SIG-M5 (cell line): Measurements from ENCODE around the gene LRIG1.

Source experiments
- DNase-seq: peaks from one replicate; lab custom pipeline; 2025; lab: John Stamatoyannopoulos, UW

LRIG1 gene

DNA sequence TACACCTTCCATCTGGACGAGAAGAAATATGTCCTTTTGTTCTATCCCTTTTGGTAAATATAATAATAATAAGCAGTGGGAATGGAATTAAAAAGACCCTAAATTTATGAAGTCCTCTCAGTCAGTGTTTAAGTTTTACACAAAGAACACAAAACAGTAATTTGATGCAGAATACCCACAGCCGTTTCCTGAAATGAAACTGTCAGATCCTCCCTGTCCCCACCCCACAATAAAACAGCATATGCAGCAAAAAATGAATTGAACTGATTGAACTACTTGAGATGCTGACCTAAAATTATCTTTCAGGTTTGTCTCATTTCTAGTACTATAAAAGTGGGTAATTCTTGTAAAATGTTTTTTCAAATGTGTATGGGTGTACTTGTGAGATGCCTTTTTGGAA is 2.2 kb upstream of the LRIG1 start:
- no peak for DNase-seq

DNA sequence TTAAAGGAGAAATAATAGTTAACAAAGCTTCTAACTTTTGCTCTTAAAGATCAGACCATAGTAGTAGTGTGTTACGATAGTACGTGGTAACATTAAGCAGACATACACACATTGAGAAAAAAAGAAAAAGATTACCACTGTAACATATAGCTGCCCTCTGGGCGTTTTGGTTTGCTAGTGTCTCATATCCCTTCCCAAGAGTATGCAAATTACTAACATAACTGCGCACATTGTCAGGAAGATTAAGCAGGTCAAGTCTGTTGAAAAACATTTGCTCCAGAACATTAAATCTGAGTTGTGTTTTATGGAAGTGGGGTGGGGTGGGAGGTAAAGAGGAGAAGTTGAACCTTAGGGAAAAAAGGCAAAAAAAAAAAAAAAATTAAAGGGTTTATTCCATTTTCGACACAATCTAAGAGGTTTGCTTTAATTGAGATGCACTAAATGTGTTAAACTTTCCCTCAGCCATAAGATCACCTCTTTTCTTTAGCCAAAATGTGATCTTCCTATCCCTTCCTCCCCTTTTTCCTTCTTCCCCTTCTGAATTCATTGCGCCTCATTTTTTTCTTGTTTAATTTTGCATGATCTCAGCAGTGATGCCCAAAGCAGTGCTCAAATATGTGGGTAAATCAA is 1.5 kb upstream of the LRIG1 start:
- no peak for DNase-seq

DNA sequence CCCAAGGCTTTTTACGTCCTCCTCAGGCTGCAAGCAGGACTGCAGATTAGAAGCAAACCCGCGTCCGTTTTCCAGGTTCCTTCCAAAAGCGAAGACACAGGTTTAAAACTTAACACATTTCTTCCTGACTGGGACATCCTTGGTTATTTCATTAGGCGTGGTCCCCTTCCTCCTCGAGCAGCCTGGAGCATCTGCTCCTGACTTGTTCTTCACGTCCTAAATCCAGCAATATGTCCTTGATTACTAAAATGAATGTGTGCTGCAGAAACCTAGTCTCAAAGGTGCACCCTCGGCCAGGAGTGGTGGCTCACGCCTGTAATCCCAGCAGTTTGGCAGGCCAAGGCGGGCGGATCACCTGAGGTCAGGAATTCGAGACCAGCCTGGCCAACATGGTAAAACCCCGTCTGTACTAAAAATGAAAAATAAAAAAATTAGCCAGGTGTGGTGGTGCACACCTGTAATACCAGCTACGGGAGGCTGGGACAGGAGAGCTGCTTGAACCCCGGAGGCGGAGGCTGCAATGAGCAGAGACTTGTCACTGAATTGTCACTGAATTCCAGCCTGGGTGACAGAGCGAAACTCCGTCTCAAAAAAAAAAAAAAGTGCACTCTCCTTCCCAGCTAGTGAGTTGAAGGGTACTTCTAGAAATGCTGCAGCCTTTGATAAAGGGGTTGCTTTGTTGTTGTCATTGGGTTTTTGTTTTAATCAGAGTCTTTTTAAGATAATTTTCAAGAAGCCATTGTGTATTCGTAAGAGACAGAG is 842 bp upstream of the LRIG1 start:
- DNase-seq: no peak

DNA sequence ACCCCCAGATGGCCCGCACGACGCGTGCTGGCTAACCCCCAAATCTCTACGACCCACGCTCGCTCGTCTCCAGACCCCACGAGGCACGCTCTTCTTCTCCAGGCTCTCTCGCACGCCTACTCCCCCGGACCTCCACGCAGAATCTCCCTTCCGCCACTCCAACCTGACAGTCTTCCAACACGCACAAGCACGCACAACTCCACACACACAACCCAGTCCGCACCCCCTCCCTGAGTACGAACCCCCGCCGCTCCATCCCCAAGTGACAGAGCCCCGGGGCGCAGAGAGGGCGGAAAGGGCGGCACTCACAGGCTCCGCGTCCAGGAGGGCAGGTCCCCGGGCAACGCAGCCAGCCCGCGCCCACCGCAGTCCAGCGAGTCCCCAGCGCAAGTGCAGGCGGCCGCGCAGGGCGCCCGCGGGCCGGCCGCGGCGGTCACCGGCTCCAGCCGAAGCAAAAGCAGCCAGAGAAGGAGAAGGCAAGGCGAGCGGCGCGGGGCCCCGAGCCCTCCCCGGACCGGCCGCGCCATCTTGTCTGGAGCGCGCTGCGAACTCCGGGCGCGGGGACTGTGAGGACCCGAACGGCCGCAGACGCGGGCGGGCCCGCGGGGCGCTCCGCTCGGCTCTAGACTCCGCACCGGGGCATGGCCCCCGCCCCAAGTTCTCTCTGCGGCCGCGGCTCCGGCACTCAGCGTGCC is 794 bp downstream of the LRIG1 start:
- DNase-seq: no peak

DNA sequence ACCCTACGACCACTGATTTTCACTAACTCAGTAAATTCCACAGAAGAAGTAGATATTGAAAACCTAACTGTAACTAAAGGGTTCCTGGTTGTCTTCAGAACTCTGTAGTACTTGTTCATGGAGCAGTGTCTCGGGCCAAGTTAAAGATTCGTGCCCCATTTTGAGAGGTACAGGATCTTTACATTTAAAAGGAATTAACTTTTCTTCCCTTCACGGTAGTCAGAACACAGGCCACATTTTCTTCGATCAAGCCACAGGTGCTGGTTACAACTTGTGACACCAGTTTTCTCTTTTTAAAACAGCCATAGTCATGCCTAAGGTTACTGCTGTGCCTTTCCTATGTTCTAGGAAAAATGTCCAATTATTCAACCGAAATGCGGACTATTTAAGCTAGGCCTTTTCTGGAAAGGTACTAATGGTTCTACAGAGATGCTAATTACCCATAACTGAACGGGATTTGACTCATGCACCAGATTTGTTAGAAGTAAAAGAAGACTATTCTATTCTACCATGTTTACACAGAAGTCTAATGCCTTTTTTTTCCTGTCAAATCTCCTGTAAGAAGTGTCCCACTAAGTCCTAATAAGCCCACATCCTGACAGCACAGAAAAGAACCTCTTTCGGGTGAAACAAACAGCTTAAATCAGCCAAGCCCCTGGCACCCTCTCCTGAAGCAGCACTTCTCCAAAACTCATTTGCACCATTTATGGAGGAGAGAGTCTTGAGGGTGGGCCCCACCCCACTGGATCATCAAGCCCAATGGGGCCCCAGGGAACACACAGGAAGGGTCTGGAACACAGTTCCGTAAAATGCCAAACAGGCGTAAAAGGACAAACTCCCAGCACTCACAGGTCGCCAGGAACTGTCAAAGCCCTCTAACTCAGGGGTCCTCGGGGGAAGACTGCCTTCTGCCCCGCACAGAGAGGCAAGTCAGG is 1.9 kb downstream of the LRIG1 start:
- DNase-seq: no peak

DNA sequence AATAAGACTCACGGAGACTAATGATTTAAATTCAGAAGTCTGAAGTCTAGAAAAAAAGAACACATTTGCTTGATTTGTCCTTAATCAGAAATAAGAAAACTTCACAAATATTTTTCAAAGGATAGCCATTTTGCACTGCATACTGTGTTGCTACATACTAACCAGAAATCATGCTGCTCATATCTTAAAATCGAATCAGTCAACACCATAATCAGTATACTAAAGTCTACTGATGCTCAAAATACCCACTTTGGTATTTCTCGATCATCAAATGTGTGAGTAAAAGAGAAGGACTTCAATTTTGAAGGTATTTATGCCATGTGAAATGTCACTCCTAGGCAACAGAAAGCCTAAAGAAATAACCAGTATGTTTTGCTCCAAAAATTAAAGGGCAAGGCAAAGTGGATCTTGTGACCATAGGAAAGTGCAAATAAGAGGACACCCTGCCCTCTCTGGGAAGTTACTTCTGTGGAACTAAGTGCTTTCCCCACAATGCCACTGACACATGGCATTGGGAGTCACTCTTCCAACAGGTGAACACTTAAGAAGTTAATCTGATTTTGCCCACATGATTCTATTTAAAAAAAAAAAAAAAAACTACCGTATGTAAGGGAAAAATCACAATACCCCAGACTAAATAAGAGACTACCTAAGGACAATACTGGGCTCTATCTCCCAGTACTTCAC is 2.7 kb downstream of the LRIG1 start:
- no peak for DNase-seq

DNA sequence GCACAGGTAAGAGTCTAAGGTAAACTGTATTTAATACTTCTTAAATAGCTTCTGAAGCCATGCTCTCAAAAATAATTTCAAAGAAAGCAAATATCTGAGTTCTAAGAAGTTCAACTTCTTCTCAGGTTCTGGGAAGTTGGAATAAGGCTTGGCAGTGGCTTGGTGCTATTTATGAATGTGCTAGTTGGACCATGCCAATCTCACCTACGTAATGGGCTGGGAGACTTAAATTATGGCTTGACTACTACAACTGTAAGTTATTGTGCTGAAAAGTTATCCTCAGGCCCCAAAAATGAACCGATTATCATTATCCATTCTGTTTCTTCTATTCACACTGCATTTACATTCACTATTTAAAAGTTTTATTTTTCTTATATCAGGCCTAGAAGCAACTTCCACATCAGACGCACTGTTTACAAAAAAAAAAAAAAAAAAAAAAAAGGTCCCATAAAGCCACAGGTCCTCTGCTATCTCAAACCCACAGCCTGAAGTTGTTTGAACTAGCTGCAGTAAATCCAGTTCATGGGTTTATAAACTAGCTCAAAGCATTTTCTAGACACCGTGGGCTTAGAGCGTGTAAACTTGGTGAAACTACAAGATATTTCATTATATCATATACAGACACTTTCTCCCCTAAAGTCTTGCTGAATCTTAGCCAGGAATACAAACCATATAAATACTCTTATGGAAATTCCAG is 3.4 kb downstream of the LRIG1 start:
- DNase-seq: no peak

DNA sequence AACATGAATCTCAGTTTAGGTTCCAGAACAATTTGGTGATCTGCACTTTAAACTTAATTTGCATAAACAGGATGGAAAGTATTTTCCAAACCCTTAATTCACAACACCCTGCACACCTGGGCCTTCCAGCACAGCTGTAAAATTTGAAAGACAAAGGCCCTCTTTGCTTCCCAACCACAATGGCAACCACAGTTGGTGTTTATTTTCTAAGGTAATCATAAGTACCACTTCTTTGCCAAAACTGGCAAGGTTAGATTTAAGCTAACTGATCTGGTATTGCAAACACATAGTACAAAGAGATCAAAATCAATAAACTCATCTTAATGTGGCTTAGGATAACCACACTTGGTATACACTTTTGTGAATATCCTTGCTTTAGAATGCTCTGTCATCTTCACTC is 4.1 kb downstream of the LRIG1 start:
- DNase-seq: no peak

DNA sequence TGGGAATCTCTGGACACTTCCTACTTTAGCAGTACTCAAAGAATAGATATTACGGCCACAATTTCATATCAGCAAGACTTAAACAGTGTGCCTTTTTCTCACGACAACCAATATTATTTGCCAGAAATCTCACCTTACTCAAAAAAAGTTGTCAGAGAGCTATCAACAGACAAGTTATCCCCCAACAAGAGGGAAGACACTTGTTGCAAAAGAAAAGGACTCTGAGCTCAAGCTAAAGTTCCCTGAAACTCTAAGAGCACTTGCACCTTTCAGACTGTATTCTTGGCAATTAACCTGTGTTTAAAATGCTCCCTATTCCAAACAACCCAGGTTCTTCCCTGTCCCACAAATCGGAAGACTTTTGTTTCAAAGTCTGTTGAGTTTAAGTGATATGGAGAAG is 4.5 kb downstream of the LRIG1 start:
- no peak for DNase-seq

DNA sequence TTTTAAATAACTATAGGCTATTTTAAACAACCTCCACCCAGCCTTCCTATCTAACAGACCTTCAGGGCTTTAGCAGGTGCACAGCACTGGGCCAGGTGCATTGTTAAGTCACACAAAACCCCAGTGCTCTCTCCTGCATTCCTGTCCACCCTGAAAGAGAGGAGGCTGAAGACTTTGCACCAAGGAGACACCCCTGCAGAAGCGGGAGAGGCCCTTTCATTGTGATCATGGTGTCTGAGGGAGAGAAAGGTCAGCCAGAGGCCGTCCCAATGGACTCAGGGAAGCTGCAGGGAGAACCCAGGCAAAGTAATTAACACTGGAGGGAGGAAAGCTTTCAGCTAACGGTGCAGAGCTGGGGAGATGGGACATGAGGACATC is 5.2 kb downstream of the LRIG1 start:
- no peak for DNase-seq

DNA sequence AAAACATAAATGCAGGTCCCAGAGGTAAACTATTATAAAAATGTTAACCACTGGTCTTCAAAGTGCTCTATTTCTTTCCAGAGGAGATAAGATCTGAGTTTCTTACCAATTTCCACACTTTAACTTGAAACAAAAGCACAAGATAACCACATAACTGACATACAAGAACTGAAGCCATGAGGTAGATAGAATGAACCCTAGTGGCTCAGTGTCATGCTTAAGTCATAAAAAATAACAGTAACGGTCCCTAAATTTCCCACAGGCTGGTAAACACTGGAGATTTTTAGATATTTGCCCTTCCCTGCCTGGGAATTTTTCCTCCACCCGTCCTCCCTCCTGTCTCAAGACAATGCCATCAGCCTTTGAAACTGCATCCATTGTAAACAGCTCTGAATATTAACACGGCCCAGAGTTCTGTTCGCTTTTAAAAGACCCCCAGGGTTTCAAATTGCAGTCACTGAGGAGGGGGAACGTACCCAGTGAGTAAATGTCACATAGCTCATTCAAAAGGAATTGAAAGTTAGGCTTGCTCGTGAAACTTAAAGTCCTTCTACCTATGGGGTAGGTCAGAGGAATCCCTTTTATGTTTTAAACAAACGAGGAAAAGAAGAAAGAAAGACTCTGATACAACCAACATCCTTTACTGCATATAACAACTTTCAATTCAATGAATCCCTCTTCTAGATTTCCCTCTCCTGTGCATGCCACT is 5.7 kb downstream of the LRIG1 start:
- no peak for DNase-seq

DNA sequence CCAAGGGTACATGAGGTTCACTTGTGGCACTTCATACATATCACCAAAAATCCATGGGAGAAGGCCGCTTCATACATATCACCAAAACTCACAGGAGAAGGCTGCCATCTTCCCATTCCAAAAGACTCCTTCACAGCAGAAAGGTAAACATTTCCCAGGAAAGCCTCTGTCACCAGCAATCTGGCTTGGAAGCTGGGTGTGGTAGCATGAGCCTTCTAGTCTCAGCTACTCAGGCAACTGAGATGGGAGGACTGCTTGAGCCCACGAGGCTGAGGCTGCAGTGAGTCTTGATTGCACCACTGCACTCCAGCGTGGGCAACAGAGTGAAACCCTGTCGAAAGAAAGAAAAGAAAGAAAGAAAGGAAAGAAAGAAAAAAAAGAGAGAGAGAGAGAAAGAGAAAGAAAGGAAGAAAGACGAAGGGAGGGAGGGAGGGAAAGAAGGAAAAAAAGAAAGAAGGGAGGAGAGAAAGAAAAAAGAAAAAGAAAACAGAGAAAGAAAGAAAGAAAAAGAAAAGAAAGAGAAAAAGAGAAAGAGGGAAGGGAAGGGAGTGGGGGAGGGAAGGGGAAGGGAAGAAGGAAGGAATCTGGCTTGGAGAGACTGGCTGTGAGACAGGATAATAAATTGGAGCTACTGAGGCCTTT is 7.2 kb downstream of the LRIG1 start:
- no peak for DNase-seq

DNA sequence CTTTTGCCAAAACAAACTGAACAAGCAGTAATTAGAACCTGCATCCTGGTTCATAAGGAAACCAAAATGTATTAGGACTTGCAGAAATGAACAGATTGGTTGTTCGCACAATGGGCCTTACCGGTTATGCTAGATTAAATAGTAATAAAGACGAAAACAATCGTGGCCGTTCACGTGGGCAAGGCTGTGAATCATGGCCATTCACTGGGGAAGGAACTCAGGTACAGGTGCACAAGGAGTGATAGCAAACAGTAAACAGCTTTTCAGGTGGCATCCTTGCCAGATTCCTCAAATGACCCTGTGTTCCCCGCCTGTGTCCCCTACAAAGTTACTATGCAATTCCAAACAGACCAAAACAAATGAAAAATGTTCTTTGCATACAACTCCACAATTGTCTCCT is 8.2 kb downstream of the LRIG1 start:
- DNase-seq: no peak

DNA sequence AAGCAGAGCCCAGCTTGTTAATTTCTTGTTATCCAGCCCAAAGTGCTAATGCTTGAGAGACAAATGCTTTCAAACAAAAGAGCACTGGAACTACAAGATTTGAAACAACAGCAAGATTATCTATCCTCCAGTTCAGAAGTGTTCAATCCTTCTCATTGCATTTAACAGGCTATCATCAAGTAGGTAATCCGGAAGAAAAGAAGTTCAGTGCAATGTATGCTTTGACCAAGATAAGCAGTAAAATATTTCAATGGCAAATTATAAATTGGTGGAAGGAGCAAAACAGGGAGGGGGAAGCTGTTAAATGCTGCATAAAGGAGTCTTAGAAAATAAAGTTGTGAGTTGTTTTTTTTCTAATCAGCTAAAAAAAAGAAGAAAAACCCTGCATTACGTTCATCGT is 8.8 kb downstream of the LRIG1 start:
- no peak for DNase-seq

DNA sequence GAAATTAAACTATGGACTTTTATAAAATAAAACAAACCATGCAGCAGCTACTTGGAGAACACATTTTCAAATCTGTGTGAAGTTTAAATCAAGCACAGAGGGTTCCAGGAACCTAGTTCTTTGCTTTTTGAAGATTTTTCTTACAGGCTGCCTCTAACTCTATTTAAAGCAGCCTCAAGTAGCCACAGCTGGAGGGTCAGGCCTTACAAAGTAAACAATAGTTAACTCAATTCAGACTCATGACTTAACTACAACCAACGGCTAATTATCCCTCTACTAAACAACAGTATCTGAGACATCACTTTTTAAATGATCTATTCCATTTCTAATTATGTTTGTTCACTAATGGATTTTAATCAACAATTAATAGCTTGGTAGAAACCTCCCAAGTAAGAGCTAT is 9.8 kb downstream of the LRIG1 start:
- no peak for DNase-seq

DNA sequence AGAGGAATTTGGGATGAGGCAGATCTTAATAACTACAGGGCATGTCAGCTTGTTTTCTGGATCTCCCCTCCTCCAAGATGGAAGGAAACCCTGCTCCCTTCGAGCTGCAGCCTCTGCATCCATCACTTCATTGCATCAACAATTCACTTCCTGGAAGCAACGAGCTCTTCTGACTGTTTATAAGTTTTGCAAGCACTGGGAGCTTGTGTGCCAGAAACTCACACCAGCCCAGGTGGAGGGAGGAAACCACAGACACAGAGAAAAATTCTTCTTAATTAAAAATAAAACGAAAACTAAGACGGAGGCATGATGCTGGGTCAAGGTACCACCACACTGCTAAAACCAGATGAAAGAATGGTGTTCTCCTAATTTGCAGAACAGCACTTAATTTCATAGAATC is 10.6 kb downstream of the LRIG1 start:
- DNase-seq: no peak

DNA sequence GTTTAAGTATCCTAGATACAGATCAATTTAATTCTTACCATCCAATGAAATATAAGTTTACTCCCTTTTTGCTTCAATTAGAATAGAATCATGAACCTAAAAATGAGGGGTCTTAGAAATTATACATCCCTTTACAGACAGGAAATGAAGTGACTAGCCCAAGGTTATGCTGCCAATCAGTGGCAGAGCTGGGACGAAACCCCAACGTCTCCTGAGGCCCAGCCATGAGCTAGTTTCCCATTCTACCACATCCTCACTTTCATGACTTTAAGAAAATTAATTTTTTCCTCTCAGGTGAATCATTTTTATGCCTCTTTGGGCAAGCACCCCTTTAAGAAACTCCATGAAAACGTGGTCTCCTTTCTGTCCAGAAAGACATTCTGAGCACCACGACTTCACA is 11.2 kb downstream of the LRIG1 start:
- DNase-seq: no peak

DNA sequence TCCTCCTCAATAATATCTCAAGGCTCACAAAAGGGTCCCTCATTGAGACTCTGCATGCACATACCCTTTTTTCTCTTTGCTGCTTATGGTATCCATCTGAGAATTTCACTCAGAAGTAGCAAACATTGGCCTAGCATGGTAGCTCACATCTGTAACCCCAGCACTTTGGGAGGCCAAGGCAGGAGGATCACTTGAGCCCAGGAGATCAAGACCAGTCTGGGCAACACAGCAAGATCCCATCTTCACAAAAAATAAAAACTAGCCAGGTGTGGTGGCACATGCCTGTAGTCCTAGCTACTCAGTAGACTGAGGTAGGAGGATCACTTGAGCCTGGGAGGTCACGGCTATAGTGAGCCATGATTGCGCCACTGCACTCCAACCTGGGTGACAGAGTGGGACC is 11.7 kb downstream of the LRIG1 start:
- DNase-seq: no peak

DNA sequence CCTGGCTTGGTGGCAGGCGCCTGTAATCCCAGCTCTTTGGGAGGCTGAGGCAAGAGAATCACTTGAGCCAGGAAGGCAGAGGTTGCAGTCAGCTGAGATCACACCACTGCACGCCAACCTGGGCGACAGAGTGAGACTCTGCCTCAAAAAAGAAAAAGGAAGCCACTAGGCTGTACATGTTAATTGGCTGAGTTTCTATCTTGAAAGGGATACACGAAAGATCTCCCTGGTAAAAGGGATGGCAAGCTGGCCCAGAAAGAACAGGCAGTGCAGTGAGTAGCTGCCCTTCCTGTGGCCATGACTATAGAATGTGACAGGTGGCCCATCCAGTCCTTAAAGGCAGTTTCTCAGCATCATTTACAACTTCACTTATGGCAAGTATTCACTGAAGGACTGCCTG is 12.3 kb downstream of the LRIG1 start:
- DNase-seq: no peak

DNA sequence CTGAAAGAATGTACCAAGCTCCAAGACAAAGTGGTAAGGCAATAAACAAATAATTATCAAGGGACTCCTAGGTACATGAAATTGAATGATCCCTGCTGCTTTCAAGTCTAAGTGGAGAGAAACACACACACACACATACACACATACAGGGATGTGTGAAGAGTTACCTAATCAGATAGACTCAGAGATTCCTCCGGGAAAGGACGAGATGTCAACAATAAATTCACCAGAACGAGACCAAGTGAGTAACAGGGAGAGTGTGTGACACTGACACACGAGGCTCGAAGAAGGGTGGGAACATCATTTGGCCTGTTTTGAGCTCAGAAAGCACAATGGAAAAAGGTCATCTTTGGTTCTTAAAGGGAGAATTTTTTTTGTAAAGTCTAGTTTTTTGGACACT is 13.4 kb downstream of the LRIG1 start:
- DNase-seq: no peak
